Measurements from ENCODE around the gene RMRP.

The RMRP gene

DNA sequence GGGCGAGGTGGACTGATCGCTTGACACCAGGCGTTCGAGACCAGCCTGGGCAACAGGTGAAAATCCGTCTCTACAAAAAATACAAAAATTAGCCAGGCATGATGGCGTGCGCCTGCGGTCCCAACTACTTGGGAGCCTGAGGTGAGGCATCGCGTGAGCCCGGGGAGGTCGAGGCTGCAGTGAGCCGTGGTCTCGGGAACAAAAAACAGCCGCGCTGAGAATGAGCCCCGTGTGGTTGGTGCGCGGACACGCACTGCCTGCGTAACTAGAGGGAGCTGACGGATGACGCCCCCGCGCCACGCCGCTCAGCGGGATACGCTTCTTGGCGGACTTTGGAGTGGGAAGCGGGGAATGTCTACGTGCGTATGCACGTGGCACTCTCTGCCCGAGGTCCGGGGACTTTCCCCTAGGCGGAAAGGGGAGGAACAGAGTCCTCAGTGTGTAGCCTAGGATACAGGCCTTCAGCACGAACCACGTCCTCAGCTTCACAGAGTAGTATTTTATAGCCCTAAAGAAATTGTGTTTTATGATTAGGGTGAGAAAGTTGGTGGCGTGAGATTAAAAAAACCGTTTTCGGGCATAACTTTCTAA, at the start of gene RMRP:
Gene RMRP, minus strand, starts transcription at position 474 of the 591 bp plus-strand sequence.
- DNase-seq: peak; percentile 92

- no peak for DNase-seq
Observed at GRCh38 chr9:35706951-35707350, 49.1 kb upstream of the RMRP start.

DNA sequence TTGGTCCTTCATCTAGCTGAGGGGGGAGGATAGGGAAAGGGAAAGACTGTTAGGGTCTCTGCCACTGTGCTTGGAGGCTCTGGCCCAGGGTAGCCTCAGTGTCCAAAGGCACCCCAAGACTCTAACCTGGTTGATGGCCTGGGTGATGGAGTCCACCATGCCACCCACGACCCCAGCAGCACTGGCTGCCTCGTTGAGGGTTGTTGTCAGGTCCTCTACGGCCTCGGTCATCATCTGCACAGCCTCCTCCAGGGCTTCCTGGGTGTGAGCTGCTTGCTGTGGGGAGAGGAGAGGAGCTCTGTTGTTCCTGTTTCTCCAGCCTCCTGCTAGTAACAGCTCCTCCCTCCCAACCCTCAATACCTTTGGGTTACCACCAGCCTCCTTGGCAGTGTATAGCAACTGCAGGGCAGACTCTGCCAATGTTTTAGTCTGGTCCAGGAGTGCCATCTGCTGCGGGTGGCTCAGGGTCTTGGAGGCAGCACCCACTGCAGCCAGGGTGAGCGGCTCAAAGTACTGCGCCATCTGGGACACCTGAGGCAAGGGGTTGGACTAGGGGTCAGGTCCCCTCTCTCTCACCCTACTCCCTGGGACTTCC, 48.1 kb upstream of the RMRP start:
- no peak for DNase-seq

- no peak for DNase-seq
Observed at GRCh38 chr9:35705372-35705771, 47.6 kb upstream of the RMRP start.

DNA sequence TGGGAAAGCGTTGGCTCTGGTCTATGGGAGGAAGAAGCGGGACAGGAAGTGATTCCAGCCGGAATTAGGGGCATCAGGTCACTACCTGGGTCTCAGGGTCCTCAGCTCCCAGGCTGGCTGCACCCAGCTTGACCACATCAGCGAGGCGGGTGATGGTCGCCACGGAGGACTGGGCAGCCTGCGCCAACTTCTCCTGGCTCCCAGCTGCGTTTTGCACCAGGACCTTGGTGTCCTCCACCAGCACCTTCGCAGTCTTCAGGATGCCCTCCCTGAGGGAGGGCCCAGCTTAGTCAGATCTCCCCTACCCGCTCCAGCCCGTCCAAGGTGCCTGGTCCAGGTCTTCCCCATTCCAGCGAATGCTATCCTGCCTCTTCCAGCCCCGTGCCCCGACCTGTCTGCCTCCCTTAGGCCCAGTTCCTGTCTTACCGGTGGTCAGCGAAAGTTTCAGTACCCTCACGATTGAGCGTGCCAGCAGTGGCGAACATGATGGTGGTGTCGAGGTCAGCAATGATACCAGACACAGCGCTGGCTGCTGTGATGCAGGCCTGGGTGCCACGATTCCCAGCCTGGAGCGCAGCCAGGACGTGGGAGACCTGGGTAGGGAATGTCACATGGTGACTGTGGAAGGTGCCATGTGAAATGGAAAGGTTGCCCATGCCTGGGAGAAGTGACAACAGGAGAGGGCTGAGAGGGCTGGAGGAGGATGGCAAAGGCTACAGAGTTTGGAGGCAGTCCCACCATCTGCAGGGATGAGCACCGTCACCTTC, 46.3 kb upstream of the RMRP start:
- DNase-seq: no peak

DNA sequence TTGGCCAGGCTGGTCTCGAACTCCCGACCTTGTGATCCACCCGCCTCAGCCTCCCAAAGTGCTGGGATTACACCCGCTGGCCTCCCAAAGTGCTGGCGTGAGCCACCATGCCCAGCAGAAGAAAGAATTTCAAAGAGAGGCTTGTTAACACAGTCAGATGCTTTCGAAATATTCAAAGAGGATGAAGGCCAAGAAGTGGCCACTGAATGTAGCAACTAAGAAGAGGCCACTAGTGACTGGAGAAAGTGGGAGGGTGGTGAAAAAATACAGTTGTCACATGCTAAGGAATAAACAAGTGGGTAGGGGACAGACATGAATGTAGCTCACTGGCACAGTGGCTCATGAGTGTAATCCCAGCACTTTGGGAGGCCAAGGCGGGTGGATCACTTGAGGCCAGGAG, 44.9 kb upstream of the RMRP start:
- DNase-seq: no peak

- DNase-seq: no peak
Observed at GRCh38 chr9:35700942-35701341, 43.1 kb upstream of the RMRP start.

- DNase-seq: no peak
Observed at GRCh38 chr9:35700031-35700430, 42.2 kb upstream of the RMRP start.

GRCh38 chr9:35698231-35698630, 40.4 kb upstream of the RMRP start:
- no peak for DNase-seq

DNA sequence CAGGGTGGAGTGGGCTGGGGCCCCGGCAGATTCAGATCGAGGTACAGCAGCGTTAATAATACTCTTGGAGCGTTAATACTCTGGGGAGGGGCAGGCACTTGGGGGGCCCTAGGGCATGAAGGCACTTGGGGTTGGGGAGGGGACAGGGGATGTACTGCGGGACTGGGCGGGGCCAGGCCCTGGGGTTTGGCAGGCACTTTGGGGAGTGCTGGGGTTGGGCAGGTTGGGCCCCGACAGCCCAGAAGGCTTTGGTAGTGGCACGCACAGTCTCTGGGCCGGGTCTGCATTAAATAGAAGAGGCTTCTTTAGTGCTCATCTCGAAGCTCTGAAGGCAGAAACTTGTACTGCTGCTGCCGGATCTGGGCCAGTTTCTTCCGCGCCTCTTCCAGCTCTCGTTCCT, 39.7 kb upstream of the RMRP start:
- no peak for DNase-seq

DNA sequence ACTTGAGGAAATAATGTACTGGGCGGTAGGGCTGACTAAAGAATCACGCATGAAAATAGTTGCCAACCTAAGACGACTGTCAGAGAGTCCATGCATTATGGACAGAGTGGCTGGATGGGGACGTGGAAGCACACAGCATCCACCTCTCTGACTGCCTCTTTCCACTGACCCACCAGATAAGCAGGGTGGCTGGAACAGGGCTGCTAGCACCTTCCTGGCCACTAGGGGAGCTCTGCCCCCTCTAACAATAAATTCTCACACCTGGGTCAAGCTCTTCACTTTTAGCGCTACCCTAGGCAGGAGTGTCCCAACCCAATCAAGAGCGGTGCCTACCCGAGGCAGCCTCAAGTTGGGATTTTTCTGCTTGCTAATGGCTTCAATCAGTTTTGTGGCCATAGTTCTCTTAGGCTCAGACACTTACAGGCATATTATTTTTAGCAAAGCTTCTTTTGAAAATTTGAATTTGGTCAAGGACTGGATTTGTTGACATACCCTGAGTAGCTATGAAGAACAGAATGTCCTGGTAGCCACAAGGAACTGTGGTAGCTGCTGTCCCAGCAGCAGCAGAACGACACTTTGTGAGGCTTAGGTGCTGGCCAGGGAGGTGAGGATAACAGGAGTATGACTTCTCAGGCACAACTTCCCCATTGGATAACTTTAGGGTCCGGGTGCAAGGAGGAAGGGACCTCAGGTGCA, 38.8 kb upstream of the RMRP start:
- peak; percentile 52 for DNase-seq

- DNase-seq: no peak
Observed at GRCh38 chr9:35695943-35696401, 38.2 kb upstream of the RMRP start.

GRCh38 chr9:35691757-35692301, 34.0 kb upstream of the RMRP start:
- DNase-seq: no peak

DNA sequence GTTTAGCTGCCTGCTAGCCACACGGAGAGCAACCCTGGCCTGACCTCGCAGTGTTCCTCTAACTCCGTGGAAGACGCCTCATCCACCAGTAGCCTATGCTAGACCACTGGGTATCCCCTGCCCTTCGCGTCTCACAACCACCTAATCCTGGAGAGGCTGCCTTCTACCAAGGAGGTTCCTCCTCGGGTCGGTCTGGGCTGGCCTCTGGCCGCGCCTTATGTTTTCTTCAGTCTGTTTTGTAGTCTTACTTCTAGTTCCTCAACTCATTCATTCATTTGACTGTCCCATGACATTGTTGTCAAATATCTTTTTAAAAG, 33.5 kb upstream of the RMRP start:
- no peak for DNase-seq

DNA sequence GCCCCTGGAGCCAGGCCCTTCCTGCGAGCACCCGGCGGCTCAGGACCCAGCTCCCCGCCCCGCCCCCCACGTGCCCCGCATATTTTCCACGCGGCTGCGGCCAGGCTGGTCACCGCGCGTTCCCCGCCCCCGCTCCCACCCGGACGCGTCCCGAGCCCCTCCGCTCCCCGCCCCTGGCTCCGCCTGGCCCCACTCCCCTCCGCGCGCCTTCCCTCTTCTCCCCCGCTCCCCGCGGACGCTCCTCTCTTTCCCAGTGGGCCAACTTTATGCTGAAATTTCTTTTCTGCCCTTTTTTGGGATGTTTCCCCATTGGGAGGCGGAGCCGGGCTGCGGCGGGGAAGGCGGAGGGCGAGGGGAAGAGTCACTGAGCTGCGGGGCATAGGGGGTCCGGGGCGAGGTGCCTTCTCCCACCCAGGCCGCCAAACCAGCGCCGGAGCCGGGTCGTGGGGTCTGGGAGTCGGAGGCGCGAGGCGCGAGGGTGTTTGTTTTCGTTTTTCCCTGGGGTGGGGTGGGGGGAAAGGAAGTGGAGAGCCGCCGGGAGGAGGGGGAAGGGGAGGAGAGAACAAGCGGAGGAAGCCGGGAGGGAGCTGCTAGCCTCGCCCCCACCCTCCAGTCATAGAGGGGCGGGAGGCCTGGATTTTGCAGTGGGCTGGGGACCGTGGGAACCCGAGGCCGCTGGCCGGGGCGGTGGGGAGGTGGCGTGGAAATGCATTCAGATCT, 33.0 kb upstream of the RMRP start:
- DNase-seq: peak; percentile 35

DNA sequence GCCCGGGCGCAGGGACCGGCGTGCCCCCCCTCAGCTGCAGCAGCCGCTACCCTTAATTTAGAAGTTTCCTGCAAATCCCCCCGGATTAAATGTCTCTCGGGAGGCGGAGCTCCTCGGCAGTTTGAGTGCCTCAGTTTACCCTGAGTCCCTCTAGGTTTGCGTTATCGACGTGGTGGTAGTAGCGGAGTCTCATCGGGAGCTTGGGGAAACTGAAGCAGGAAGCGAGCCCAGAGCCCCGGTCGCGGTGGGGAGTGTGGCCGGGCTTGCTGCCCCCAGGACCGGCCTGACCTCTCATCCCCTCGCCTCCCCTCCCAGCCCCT, 32.4 kb upstream of the RMRP start:
- DNase-seq: no peak

DNA sequence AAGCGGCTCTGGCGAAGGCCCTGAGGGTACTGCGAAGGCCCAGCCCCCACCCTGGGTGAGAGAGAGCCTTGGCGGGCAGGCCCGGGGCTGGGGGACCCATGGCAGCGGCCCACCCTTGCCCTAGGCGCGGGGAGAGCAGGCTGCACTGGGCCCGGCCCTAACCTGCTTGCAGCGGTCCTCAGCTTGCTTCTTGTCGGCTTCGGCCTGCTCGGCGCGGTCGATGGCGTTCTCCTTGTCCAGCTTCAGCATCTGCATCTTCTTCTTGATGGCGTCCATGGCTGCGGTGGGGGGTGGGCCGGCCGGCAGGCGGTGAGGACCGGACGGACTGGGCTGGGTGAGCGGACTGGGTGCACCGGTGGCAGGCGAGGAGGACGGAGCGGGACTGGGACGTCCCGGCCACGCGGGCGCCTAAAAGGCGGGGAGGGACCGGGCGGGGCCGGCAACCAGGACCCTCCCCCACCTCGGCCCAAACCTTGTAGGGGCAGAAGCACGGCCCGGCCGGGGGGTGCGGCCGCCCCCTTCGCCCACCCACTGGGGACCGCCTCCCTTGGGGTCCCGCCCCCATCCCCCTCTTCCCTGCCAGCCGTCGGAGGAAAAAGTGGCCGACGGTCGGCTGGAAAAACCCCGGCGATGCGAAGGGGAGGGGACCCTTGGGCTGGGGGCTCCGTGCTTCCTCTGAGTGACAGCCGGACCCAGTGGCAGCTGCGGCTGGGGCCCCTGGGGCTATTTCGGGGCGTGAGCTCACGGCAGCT, 31.9 kb upstream of the RMRP start, which contains the start of gene TPM2:
Gene TPM2, minus strand, starts transcription at position 384 of the 752 bp plus-strand sequence. Its CDS starts 108 bp downstream, at position 276.
- DNase-seq: no peak

DNA sequence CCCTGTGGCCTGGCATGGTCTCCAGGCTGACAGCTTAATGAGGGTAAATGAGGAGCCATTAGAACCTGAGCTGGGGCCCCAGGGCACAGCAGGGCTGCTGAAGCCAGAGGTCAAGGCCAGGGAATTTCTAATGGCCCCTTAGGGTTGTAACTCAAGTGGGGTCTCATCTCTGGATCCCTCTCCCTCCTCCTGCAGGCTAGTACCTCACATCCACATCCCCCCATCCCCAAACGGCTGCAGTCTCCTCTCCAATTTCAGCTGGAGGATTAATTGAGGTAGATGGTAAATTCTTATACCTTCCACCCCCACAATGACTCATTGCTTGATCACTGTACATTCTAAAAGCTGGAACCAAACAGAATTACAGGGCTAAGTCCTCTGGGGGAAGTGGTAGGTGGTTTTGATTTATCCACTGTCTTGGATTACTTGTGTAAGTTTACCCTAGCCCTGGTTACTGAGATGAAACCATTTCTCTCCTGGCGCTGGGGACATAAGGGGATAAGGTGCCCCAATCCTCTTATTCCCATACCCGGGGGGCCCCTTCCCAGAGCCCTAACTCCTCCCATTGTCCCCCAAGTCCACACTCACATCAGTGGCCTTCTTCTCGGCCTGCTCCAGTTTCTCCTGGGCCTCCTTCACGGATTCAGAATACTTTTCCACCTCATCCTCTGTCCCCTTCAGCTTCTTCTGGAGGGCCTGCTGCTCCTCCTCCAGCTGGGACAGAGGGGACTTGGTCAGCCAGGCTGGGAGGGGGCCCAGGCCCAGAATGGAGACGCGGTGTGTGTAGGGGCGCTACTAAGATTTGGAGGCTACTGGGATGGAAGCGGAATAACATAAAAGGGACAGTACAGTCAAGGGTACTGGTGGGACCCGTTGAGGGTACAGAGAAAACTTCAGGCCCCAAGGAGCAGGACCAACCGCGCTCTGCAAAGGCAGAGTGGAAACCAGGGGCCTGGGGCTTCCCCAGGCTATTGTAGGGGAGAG, 31.0 kb upstream of the RMRP start:
- DNase-seq: no peak

GRCh38 chr9:35687972-35688557, 30.2 kb upstream of the RMRP start:
- DNase-seq: no peak

DNA sequence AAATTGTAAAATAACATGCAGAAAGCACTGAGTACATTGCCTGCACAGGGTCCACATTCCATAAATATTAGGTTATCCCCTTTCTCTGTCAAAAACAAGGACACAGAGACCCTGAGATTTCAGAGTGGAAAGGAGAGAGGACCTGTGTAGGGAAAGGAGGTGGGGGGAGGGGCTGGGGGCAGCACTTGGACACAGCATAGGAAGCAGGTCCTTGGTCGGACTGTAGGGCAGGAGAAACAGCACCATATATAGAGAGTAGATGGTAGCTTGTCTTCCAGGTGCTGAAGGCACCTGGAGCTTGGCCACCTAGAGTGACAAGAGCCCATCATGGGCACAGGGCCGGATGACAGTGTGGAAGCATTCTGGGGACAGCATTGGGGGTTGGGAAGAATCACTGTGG, 29.5 kb upstream of the RMRP start:
- DNase-seq: no peak

Data from activated naive CD4-positive, alpha-beta T cell treated with anti-CD3 and anti-CD28 coated beads, Interleukin-2, amount 50 U/mL, for 16 hours (primary cell).